Brain pericyte (primary cell): ENCODE data around the gene MTA2.

Experiments used
- DNase-seq: peaks from one replicate; pipeline ENCODE4 v3.0.0-alpha.2; 2012; ENCODE audit warnings: low read depth, low spot score

Gene MTA2

GRCh38 chr11:62546929-62547625 is 54.6 kb downstream of the MTA2 start:
- no peak for DNase-seq

GRCh38 chr11:62546244-62546928 is 55.3 kb downstream of the MTA2 start, which contains the start of gene AHNAK:
AHNAK (minus strand) TSS chr11:62546806; CDS start chr11:62536098, 10,708 bp downstream.
- DNase-seq, result no peak

- DNase-seq, result peak; percentile 66
Observed at GRCh38 chr11:62545437-62546243, 56.0 kb downstream of the MTA2 start.

GRCh38 chr11:62544581-62545436 is 56.9 kb downstream of the MTA2 start:
- DNase-seq, result no peak

GRCh38 chr11:62543680-62544444 is 57.8 kb downstream of the MTA2 start:
- DNase-seq, result no peak
